Left ventricle myocardium inferior (tissue), 1 donor: ENCODE results near the gene DOK6. TPM values are rescaled to one million over a fixed set of nuclear protein-coding genes. Genes with fewer than 3 reads are reported as not detected.

ENCODE experiments used
- DNase-seq: peaks from one replicate; pipeline ENCODE4 v3.0.0-alpha.2; 2020
- H3K27ac ChIP-seq: fragments of 200-600 bp; replicated peaks from 2 replicates; pipeline ENCODE4 v1.8.0; 2021
- H3K27me3 ChIP-seq: fragments of 200-600 bp; 2 replicates; pipeline ENCODE4 v1.8.0; 2021; ENCODE audit warnings: low read depth
- H3K36me3 ChIP-seq: fragments of 200-600 bp; 2 replicates; pipeline ENCODE4 v1.8.0; 2021
- H3K4me1 ChIP-seq: fragments of 200-600 bp; 2 replicates; pipeline ENCODE4 v1.8.0; 2021
- H3K4me3 ChIP-seq: fragments of 200-600 bp; 2 replicates; pipeline ENCODE4 v1.8.0; 2021; ENCODE audit warnings: mild to moderate bottlenecking, moderate library complexity
- H3K9me3 ChIP-seq: fragments of 200-600 bp; replicated peaks from 2 replicates; pipeline ENCODE4 v1.8.0; 2021
- intact Hi-C: fragments of 100-400 bp; cut with micrococcal nuclease; formaldehyde crosslinking; loops from one replicate; pipeline ENCODE4 v1.11.0; 2022
- total RNA-seq: library from RNA; stranded (reverse); fragmentation: NEBNext Ultra II Directional; extraction: Animal tissue kit (Norgen Biotek cat#: 25700); gene quantifications from one replicate; pipeline ENCODE4 v1.2.1, GENCODE V29; 2021
- TF ChIP-seq, protein P1 (sequence below): fragments of 200-600 bp; IDR thresholded peaks from 2 replicates; pipeline ENCODE4 v1.8.0; 2021; ENCODE audit warnings: antibody characterized with exemption, mild to moderate bottlenecking, borderline replicate concordance
- donor health status: DM: no; HTN: yes; CAD: no; lungs with severe emphysema.

The DOK6 gene
- total RNA-seq, 1 donor from 2014 or later: 0.96 TPM

DNA sequence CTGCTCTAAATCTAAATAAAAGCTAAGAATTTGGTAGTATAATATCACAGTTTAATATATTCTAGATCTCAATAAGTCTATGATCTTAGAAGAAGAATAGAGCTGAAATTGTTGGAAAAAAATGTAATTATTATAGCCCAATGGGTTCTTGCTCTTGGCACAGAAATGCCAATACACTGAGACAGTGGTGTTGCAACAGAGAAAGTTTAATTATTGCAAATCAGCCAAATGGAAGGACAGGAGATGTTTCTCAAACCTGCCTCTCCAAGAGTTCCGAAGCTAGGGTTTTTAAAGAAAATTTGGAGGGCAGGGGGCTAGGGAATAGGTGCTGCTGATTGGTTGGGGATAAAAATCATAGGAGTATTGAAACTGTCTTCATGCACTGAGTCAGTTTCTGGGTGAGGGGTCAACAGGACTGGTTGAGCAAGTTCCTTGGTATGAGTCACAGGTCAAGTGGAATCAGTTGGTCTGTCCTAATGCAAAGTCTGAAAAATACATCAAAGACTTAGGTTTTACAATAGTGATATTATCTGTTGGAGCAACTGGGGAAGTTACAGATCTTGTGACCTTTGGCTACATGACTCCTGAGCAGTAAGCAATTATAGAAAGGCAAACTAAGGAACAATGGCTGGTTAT is 318.3 kb downstream of the DOK6 start:
- intact Hi-C loops: no loop called here
- TF ChIP-seq, protein P1, sequence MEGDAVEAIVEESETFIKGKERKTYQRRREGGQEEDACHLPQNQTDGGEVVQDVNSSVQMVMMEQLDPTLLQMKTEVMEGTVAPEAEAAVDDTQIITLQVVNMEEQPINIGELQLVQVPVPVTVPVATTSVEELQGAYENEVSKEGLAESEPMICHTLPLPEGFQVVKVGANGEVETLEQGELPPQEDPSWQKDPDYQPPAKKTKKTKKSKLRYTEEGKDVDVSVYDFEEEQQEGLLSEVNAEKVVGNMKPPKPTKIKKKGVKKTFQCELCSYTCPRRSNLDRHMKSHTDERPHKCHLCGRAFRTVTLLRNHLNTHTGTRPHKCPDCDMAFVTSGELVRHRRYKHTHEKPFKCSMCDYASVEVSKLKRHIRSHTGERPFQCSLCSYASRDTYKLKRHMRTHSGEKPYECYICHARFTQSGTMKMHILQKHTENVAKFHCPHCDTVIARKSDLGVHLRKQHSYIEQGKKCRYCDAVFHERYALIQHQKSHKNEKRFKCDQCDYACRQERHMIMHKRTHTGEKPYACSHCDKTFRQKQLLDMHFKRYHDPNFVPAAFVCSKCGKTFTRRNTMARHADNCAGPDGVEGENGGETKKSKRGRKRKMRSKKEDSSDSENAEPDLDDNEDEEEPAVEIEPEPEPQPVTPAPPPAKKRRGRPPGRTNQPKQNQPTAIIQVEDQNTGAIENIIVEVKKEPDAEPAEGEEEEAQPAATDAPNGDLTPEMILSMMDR: no peak
- Histone ChIP-seq H3K9me3 (peaks cover 32% of the 10 kb centered on the region), H3K36me3 (peaks cover 11% of the 10 kb centered on the region), H3K27me3 (no peaks in the 10 kb centered on the region), H3K27ac (no peak overlapping the region), H3K4me3 (no peak overlapping the region), H3K4me1 (no peaks in the 10 kb centered on the region)
- no peak for DNase-seq

DNA sequence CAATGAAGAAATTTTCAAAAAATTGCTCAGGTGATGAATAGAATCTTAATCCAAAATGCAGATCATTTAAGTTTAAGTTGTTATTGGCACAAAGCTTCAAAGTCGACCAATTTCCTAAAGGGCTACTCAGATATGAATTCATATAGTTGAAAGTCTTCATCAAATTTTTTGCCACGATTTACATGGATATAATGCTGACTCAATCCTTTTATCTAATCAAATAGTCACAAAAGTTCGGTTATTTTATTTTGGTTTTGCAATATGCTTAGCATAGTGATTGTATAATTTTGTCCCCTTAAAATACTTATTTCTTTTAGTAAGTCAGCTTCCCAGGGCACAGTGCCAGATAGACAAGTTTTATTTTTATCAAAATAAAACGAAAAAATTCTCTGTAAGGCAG is 319.7 kb downstream of the DOK6 start:
- H3K4me3 ChIP-seq: no peak overlapping the region

DNA sequence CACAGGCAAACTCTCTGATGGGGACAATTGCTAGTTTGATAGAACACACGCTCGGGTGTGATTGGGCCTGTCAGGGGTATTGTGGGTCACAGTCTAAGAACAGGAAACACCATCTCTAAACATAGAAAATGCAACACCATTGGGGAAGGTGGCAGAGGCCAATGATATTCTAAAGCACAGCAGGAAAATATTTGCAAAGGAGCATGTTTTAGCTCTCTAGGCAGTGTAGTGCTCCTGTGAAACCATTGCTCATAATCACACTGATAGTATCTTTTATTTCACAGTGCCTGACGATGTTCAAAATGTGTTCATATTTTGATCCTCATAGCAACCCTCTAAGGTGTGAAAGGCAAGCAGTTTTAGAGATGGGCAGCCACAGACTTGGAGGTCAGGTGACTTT is 322.7 kb downstream of the DOK6 start:
- intact Hi-C loops: no loop called here
- H3K9me3 ChIP-seq: peaks cover 17% of the 10 kb centered on the region
- no peaks in the 10 kb centered on the region for H3K27me3 ChIP-seq
- DNase-seq: no peak
- no peak overlapping the region for H3K4me3 ChIP-seq
- TF ChIP-seq, protein P1: no peak
- H3K27ac ChIP-seq: no peak overlapping the region
- no peaks in the 10 kb centered on the region for H3K4me1 ChIP-seq
- peaks cover 7% of the 10 kb centered on the region for H3K36me3 ChIP-seq

More for the DNA sequence above, 319.7 kb downstream of the DOK6 start:
- peaks cover 11% of the 10 kb centered on the region for H3K36me3 ChIP-seq
- H3K27ac ChIP-seq: no peak overlapping the region
- DNase-seq: no peak
- peaks cover 32% of the 10 kb centered on the region for H3K9me3 ChIP-seq
- TF ChIP-seq, protein P1: no peak
- no peaks in the 10 kb centered on the region for H3K27me3 ChIP-seq
- intact Hi-C loops: no loop called here
- no peaks in the 10 kb centered on the region for H3K4me1 ChIP-seq

DNA sequence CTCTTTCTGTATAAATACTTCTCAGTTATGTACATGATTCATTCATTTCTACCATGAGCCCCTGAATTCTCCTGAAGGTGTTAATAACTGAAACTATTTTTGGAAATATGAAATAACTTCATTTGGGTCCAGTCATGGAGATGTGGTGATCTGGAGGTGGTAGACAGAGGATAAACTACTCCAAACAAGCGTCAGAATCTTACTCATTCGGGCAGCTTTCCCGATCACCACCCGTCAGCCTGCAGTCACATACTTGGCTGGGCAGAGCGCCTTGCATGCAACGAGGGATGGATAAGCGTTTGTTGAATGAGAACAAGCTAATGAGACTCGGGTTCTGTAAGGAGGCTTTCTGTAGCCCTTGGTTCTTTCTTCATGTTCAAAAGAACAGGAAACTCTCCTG is 324.3 kb downstream of the DOK6 start:
- Histone ChIP-seq H3K27me3 (no peaks in the 10 kb centered on the region), H3K9me3 (peaks cover under 1% of the 10 kb centered on the region), H3K27ac (no peak overlapping the region), H3K36me3 (no peaks in the 10 kb centered on the region), H3K4me1 (no peaks in the 10 kb centered on the region), H3K4me3 (no peak overlapping the region)
- intact Hi-C loops: no loop called here
- no peak for DNase-seq
- TF ChIP-seq, protein P1: no peak

DNA sequence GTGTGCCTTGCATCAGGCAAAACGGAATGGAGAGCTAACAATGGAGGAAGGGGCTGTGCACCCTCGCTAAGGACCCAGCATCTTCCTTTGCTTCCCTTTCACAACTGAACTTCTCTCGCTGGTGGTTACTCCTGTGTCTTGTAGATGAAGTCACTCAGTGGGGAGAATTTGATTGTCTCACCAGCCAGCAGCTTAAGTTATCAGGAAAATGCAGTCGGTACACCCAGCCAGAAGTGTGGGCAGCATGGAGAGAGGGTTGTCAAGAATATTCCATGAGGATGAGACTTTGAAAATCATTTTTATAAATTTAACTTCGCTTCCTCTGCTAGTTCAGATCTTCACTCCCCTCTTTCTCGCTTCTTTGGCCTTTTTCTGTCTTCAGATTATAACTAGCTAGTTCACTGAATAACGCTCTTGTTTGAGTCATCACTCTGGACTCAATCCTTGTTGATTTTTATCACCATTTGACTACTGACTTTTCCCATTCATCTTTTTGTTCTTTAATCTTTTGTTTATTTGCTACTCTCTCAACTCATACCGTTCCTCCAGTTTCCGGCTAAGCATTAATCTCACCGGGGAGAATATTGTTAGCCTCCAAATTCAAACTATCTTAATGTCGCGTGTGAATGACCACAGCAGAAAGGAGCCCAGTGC is 325.3 kb downstream of the DOK6 start:
- Histone ChIP-seq H3K9me3 (no peaks in the 10 kb centered on the region), H3K36me3 (no peaks in the 10 kb centered on the region), H3K4me3 (no peak overlapping the region), H3K4me1 (no peaks in the 10 kb centered on the region), H3K27ac (no peak overlapping the region), H3K27me3 (no peaks in the 10 kb centered on the region)
- no peak for DNase-seq
- TF ChIP-seq, protein P1: no peak
- intact Hi-C loops: no loop called here
